ENCODE data around the gene COL6A1. TPM values are rescaled to one million over a fixed set of nuclear protein-coding genes. Genes with fewer than 3 reads are reported as not detected.

Gene COL6A1
- polyA plus RNA-seq, 1 donor from 2014 or later, result 29.4 TPM

DNA sequence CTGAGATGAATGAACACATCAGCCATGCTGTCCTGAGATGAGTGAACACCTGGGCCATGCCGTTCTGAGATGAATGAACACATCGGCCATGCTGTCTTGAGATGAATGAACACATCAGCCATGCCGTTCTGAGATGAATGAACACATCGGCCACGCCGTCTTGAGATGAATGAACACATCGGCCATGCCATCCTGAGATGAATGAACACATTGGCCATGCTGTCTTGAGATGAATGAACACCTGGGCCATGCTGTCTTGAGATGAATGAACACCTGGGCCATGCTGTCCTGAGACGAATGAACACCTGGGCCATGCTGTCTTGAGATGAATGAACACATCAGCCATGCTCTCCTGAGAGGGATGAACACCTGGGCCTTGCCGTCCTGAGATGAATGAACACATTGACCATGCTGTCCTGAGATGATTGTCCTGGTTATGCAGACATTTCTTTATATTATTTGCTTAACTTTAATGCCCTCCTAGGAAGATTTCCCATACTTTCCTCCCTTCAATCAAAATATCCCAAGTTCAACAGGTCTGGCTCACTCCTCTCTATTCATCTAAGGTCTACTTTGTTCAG is 48.6 kb upstream of the COL6A1 start:
- peaks cover 7% of the 10 kb centered on the region for H3K9me3 ChIP-seq (ENCODE audit: low read length)
- H4K20me1 ChIP-seq (ENCODE audit: insufficient read depth), result no peaks in the 10 kb centered on the region
- H3K27me3 ChIP-seq (ENCODE audit: insufficient read depth, low read depth, low read length), result no peaks in the 10 kb centered on the region
- no peaks in the 10 kb centered on the region for H3K9me2 ChIP-seq (ENCODE audit: insufficient read depth, low read length)
- no peaks in the 10 kb centered on the region for H3K36me3 ChIP-seq (ENCODE audit: insufficient read depth, low read length)
- H3K79me2 ChIP-seq (replicated peaks; ENCODE audit: insufficient read depth, low read length), result no peaks in the 10 kb centered on the region
- H3K4me2 ChIP-seq (ENCODE audit: low read length), result no peak overlapping the region
- no peak overlapping the region for H2AFZ ChIP-seq (ENCODE audit: low read depth, low read length)
- H3K4me3 ChIP-seq (ENCODE audit: low read length), result no peak overlapping the region
- H3K9ac ChIP-seq (ENCODE audit: low read length), result no peak overlapping the region
- no peak overlapping the region for H3K27ac ChIP-seq (ENCODE audit: low read length)
- TF ChIP-seq EZH2 (IDR thresholded peaks at IDR 0.05; ENCODE audit: borderline replicate concordance, insufficient read depth, low read length, poor library complexity, severe bottlenecking) (no peak), POLR2AphosphoS5 (IDR thresholded peaks at IDR 0.05) (no peak), EP300 (conservative IDR thresholded peaks at IDR 0.05; ENCODE audit: poor library complexity, severe bottlenecking) (no peak), MXI1 (conservative IDR thresholded peaks at IDR 0.05; ENCODE audit: poor library complexity, severe bottlenecking) (no peak), RAD21 (conservative IDR thresholded peaks at IDR 0.05) (no peak), SMC3 (conservative IDR thresholded peaks at IDR 0.05; ENCODE audit: poor library complexity) (no peak), TAF1 (IDR thresholded peaks at IDR 0.05; ENCODE audit: low read depth) (no peak)
- TF ChIP-seq, protein P1, sequence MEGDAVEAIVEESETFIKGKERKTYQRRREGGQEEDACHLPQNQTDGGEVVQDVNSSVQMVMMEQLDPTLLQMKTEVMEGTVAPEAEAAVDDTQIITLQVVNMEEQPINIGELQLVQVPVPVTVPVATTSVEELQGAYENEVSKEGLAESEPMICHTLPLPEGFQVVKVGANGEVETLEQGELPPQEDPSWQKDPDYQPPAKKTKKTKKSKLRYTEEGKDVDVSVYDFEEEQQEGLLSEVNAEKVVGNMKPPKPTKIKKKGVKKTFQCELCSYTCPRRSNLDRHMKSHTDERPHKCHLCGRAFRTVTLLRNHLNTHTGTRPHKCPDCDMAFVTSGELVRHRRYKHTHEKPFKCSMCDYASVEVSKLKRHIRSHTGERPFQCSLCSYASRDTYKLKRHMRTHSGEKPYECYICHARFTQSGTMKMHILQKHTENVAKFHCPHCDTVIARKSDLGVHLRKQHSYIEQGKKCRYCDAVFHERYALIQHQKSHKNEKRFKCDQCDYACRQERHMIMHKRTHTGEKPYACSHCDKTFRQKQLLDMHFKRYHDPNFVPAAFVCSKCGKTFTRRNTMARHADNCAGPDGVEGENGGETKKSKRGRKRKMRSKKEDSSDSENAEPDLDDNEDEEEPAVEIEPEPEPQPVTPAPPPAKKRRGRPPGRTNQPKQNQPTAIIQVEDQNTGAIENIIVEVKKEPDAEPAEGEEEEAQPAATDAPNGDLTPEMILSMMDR (IDR thresholded peaks at IDR 0.05; ENCODE audit: poor library complexity, severe bottlenecking), result no peak
- TF ChIP-seq, protein P2, sequence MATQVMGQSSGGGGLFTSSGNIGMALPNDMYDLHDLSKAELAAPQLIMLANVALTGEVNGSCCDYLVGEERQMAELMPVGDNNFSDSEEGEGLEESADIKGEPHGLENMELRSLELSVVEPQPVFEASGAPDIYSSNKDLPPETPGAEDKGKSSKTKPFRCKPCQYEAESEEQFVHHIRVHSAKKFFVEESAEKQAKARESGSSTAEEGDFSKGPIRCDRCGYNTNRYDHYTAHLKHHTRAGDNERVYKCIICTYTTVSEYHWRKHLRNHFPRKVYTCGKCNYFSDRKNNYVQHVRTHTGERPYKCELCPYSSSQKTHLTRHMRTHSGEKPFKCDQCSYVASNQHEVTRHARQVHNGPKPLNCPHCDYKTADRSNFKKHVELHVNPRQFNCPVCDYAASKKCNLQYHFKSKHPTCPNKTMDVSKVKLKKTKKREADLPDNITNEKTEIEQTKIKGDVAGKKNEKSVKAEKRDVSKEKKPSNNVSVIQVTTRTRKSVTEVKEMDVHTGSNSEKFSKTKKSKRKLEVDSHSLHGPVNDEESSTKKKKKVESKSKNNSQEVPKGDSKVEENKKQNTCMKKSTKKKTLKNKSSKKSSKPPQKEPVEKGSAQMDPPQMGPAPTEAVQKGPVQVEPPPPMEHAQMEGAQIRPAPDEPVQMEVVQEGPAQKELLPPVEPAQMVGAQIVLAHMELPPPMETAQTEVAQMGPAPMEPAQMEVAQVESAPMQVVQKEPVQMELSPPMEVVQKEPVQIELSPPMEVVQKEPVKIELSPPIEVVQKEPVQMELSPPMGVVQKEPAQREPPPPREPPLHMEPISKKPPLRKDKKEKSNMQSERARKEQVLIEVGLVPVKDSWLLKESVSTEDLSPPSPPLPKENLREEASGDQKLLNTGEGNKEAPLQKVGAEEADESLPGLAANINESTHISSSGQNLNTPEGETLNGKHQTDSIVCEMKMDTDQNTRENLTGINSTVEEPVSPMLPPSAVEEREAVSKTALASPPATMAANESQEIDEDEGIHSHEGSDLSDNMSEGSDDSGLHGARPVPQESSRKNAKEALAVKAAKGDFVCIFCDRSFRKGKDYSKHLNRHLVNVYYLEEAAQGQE (IDR thresholded peaks at IDR 0.05; ENCODE audit: borderline replicate concordance), result no peak
- no peaks in the 10 kb centered on the region for H3F3A ChIP-seq (ENCODE audit: insufficient read depth, low read length, poor library complexity, severe bottlenecking)

DNA sequence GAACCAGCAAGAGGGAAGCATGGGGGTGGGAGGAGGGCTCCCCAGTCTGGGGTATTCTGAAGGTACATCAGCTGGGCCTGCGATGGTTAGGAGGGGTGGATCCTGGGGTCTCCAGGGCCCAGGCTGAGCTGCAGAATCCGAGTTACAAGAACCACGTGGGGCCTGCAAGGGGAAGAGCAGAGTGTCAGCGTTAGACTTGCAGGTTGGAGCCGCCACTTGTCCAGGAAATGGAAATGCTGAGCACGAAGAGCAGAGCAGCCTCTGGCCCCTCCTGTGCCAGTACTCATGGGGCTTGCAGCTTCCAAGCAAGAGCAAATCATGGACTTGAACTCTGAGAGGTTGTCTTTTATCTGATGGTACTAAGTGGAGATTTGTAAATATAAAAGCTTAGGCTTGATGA is 47.5 kb upstream of the COL6A1 start:
- Histone ChIP-seq H3K9ac (ENCODE audit: low read length) (no peak overlapping the region), H3K4me2 (ENCODE audit: low read length) (no peak overlapping the region), H3K9me3 (ENCODE audit: low read length) (peaks cover 7% of the 10 kb centered on the region), H3K9me2 (ENCODE audit: insufficient read depth, low read length) (no peaks in the 10 kb centered on the region), H3K36me3 (ENCODE audit: insufficient read depth, low read length) (no peaks in the 10 kb centered on the region), H3F3A (ENCODE audit: insufficient read depth, low read length, poor library complexity, severe bottlenecking) (no peaks in the 10 kb centered on the region), H3K27me3 (ENCODE audit: insufficient read depth, low read depth, low read length) (no peaks in the 10 kb centered on the region), H4K20me1 (ENCODE audit: insufficient read depth) (no peaks in the 10 kb centered on the region), H3K4me3 (ENCODE audit: low read length) (no peak overlapping the region), H3K27ac (ENCODE audit: low read length) (no peak overlapping the region), H3K79me2 (replicated peaks; ENCODE audit: insufficient read depth, low read length) (no peaks in the 10 kb centered on the region), H2AFZ (ENCODE audit: low read depth, low read length) (no peak overlapping the region)
- TF ChIP-seq TAF1 (IDR thresholded peaks at IDR 0.05; ENCODE audit: low read depth) (no peak), RAD21 (conservative IDR thresholded peaks at IDR 0.05) (no peak), EZH2 (IDR thresholded peaks at IDR 0.05; ENCODE audit: borderline replicate concordance, insufficient read depth, low read length, poor library complexity, severe bottlenecking) (no peak), POLR2AphosphoS5 (IDR thresholded peaks at IDR 0.05) (no peak), EP300 (conservative IDR thresholded peaks at IDR 0.05; ENCODE audit: poor library complexity, severe bottlenecking) (no peak), SMC3 (conservative IDR thresholded peaks at IDR 0.05; ENCODE audit: poor library complexity) (no peak), MXI1 (conservative IDR thresholded peaks at IDR 0.05; ENCODE audit: poor library complexity, severe bottlenecking) (no peak)
- TF ChIP-seq, protein P1 (IDR thresholded peaks at IDR 0.05; ENCODE audit: poor library complexity, severe bottlenecking), result no peak
- TF ChIP-seq, protein P2 (IDR thresholded peaks at IDR 0.05; ENCODE audit: borderline replicate concordance), result no peak

All from neural cell (in vitro differentiated cells).